A549 (cell line): Measurements from ENCODE around the gene PTPRN2. TPM values are rescaled to one million over a fixed set of nuclear protein-coding genes. Genes with fewer than 3 reads are reported as not detected.

Source experiments
- ATAC-seq, 2 experiments: fragments of 200-7000 bp in 1 of 2; fragments of >200 bp in 1 of 2; cut with Nextera tagmentation in 1 of 2; cut with Tn5 transposase in 1 of 2; 3 replicates each; pipeline versions ENCODE4 v1.8.0 to v1.9.1; 2018 to 2020; ENCODE audit warnings: mild to moderate bottlenecking in 1 of 2, moderate library complexity in 1 of 2
- CTCF ChIA-PET: fragments of 300-600 bp; sonication (Branson Sonifier 250); formaldehyde crosslinking; extraction: SDS; loops from one replicate; lab custom pipeline; 2021; ENCODE audit warnings: antibody characterized with exemption, inconsistent platforms; lab: Yijun Ruan, JAX
- POLR2A ChIA-PET: fragments of 350-600 bp; formaldehyde crosslinking; extraction: SDS; loops from one replicate; lab custom pipeline; 2021; ENCODE audit warnings: antibody characterized with exemption, inconsistent platforms; lab: Yijun Ruan, JAX
- DNase-seq, 2 experiments: peaks; one replicate each; pipeline versions ENCODE4 v3.0.0 to v3.0.0-alpha.2; 2011 to 2016; ENCODE audit warnings: low read depth in 1 of 2, low spot score in 1 of 2
- FAIRE-seq: peaks from 2 replicates; lab custom pipeline; 2011; peaks lifted over from hg19 to GRCh38; lab: Jason Lieb, UNC
- H3K27ac ChIP-seq, 2 experiments: fragments of >200 bp; sonication (Bioruptor Twin); formaldehyde crosslinking; 3 replicates each; pipeline ENCODE4 v1.5.1; 2016 to 2017
- H3K4me1 ChIP-seq: fragments of >200 bp; sonication (Bioruptor Twin); formaldehyde crosslinking; 3 replicates; pipeline ENCODE4 v1.6.1; 2016
- H3K4me2 ChIP-seq: fragments of >200 bp; sonication (Bioruptor Twin); formaldehyde crosslinking; 3 replicates; pipeline ENCODE4 v1.6.1; 2016
- H3K4me3 ChIP-seq: fragments of >200 bp; sonication (Bioruptor Twin); formaldehyde crosslinking; 3 replicates; pipeline ENCODE4 v1.5.1; 2016
- H3K9me3 ChIP-seq: fragments of >200 bp; sonication (Bioruptor Twin); formaldehyde crosslinking; 3 replicates; pipeline ENCODE4 v1.6.1; 2016
- CBX2 ChIP-seq: fragments of 200-600 bp; sonication (generic); IDR thresholded peaks from 2 replicates; pipeline ENCODE4 v1.6.1; 2016; ENCODE audit warnings: low read depth, mild to moderate bottlenecking, borderline replicate concordance
- CBX8 ChIP-seq: fragments of 200-600 bp; sonication (generic); IDR thresholded peaks from 2 replicates; pipeline ENCODE4 v1.6.1; 2016
- CHD2 ChIP-seq: fragments of 150-350 bp; IDR thresholded peaks from 2 replicates; pipeline ENCODE4 v1.6.1; 2014; ENCODE audit warnings: low read length; ENCODE audit not compliant: partially characterized antibody
- CHD4 ChIP-seq: fragments of 200-600 bp; sonication (generic); IDR thresholded peaks from 2 replicates; pipeline ENCODE4 v1.6.1; 2016; ENCODE audit warnings: antibody characterized with exemption, mild to moderate bottlenecking, borderline replicate concordance
- EHMT2 ChIP-seq: fragments of 200-600 bp; sonication (generic); IDR thresholded peaks from 2 replicates; pipeline ENCODE4 v1.6.1; 2016; ENCODE audit warnings: antibody characterized with exemption, low read depth, mild to moderate bottlenecking, moderate library complexity
- ESRRA ChIP-seq: fragments of 150-350 bp; IDR thresholded peaks from 2 replicates; pipeline ENCODE4 v1.6.1; 2014; ENCODE audit warnings: mild to moderate bottlenecking, low read length, borderline replicate concordance
- HDAC2 ChIP-seq: fragments of 200-600 bp; sonication (generic); IDR thresholded peaks from 2 replicates; pipeline ENCODE4 v1.6.1; 2016
- HEYL ChIP-seq: fragments of 250-450 bp; sonication (Bioruptor Pico); IDR thresholded peaks from 2 replicates; pipeline ENCODE4 v1.8.0; 2021; ENCODE audit warnings: mild to moderate bottlenecking, moderate library complexity
- HOXB5 ChIP-seq: fragments of 250-450 bp; sonication (Bioruptor Pico); IDR thresholded peaks from 2 replicates; pipeline ENCODE4 v1.5.0; 2020; ENCODE audit warnings: mild to moderate bottlenecking, moderate library complexity
- JUN ChIP-seq, 2 experiments: fragments of >200 bp; sonication (Bioruptor Twin); formaldehyde crosslinking; IDR thresholded peaks; 2 replicates in 1 of 2; 3 replicates in 1 of 2; pipeline ENCODE4 v1.6.1; 2016 to 2017
- MYC ChIP-seq: IDR thresholded peaks from 2 replicates; pipeline ENCODE4 v1.6.1; 2012; ENCODE audit warnings: mild to moderate bottlenecking, inconsistent platforms, low read length, improper control_type of control experiment, borderline replicate concordance
- NFE2L2 ChIP-seq: fragments of 150-350 bp; conservative IDR thresholded peaks from 2 replicates; pipeline ENCODE4 v1.6.1; 2014; ENCODE audit warnings: low read length
- NPAS2 ChIP-seq: fragments of 250-450 bp; sonication (Bioruptor Pico); IDR thresholded peaks from 2 replicates; pipeline ENCODE4 v1.8.0; 2022; ENCODE audit warnings: mild to moderate bottlenecking, moderate library complexity, borderline replicate concordance
- POLR2AphosphoS2 ChIP-seq: conservative IDR thresholded peaks from 2 replicates; pipeline ENCODE4 v1.6.1; 2012; ENCODE audit warnings: low read length, improper control_type of control experiment, inconsistent platforms
- RAD21 ChIP-seq, 2 experiments: fragments of >200 bp in 1 of 2; sonication (Bioruptor Twin) in 1 of 2; formaldehyde crosslinking in 1 of 2; IDR thresholded peaks in 1 of 2; conservative IDR thresholded peaks in 1 of 2; 2 replicates in 1 of 2; 3 replicates in 1 of 2; pipeline ENCODE4 v1.6.1; 2012 to 2018; ENCODE audit warnings: inconsistent platforms in 1 of 2
- RCOR1 ChIP-seq: fragments of 150-350 bp; IDR thresholded peaks from 2 replicates; pipeline ENCODE4 v1.6.1; 2014; ENCODE audit warnings: antibody characterized with exemption, low read length, low read depth
- RNF2 ChIP-seq: fragments of 200-600 bp; sonication (generic); IDR thresholded peaks from 2 replicates; pipeline ENCODE4 v1.6.1; 2016; ENCODE audit warnings: low read depth, mild to moderate bottlenecking, antibody characterized with exemption, moderate library complexity, borderline replicate concordance
- SMC3 ChIP-seq: fragments of >200 bp; sonication (Bioruptor Twin); formaldehyde crosslinking; IDR thresholded peaks from 3 replicates; pipeline ENCODE4 v1.6.1; 2018; ENCODE audit warnings: inconsistent platforms
- TFCP2L1 ChIP-seq: fragments of 250-450 bp; sonication (Bioruptor Pico); IDR thresholded peaks from 2 replicates; pipeline ENCODE4 v1.5.0; 2021; ENCODE audit warnings: mild to moderate bottlenecking
- ZNF302 ChIP-seq: fragments of 250-450 bp; sonication (Bioruptor Pico); IDR thresholded peaks from 2 replicates; pipeline ENCODE4 v1.9.0; 2021; ENCODE audit warnings: inconsistent platforms, mild to moderate bottlenecking, moderate library complexity
- ZSCAN20 ChIP-seq: fragments of 250-450 bp; sonication (Bioruptor Pico); IDR thresholded peaks from 2 replicates; pipeline ENCODE4 v1.8.0; 2022; ENCODE audit warnings: mild to moderate bottlenecking, moderate library complexity
- WGBS: methylation state at CpG from one replicate; pipeline ENCODE4 v1.1.6; 2017; ENCODE audit errors: missing lambda C conversion rate; 5-methylcytosine and 5-hydroxymethylcytosine counted together
- polyA plus RNA-seq, 4 experiments: library from polyadenylated mRNA; depleted of rRNA in 3 of 4; stranded (reverse); fragments of >200 nt; fragmentation: RNase III in 1 of 4; extraction: RNeasy Plus Mini Kit Qiagen cat#74134 plus additional on column Dnase treatment in 1 of 4; gene quantifications; 2 replicates in 3 of 4; 3 replicates in 1 of 4; pipeline ENCODE4 v1.2.3, GENCODE V29; 2011 to 2017
- TF ChIP-seq, protein P1 (sequence below): IDR thresholded peaks from 2 replicates; pipeline ENCODE4 v1.6.1; 2012
- TF ChIP-seq, protein P2 (sequence below): fragments of 150-350 bp; IDR thresholded peaks from 2 replicates; pipeline ENCODE4 v1.6.1; 2014; ENCODE audit warnings: low read depth, mild to moderate bottlenecking, low read length
- TF ChIP-seq, protein P3 (sequence below): fragments of 250-450 bp; sonication (Bioruptor Pico); IDR thresholded peaks from 2 replicates; pipeline ENCODE4 v1.5.0; 2021; ENCODE audit warnings: mild to moderate bottlenecking, moderate library complexity, borderline replicate concordance
- TF ChIP-seq, protein P4 (sequence below): IDR thresholded peaks from 2 replicates; pipeline ENCODE4 v1.6.1; 2012; ENCODE audit warnings: low read depth, borderline replicate concordance

PTPRN2 gene
- polyA plus RNA-seq, 2 of the 4 experiments (the other 2 are of a cell fraction), result 0.41 to 1.2 TPM

DNA sequence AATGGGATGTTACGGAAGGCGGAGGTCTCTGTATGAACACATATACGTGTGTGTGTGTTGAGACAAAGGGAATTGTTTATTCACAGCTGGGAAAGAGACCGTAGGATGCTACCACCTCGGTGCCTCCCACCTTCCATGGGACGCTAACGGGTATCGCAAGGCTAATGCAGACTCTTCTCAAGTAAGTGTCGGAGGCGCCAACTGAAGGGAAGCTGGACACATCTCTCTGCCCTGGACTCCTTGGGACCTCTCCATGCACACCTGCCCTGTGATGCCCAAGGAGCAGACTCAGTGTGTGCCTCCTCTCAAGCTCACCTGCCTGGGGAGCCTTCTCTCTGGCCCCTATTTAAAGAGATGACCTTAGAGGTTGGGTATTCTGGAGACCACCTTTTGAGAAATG is 1020.0 kb downstream of the PTPRN2 start (continued):
- no peak for TF ChIP-seq SMC3
- no peak for TF ChIP-seq ZNF302 (CRISPR knock-in tag)
- no peak for TF ChIP-seq EHMT2
- no peak for TF ChIP-seq HOXB5
- TF ChIP-seq, protein P1, sequence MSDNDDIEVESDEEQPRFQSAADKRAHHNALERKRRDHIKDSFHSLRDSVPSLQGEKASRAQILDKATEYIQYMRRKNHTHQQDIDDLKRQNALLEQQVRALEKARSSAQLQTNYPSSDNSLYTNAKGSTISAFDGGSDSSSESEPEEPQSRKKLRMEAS, result no peak
- no peak for TF ChIP-seq TFCP2L1
- no peak for TF ChIP-seq RAD21 (conservative IDR thresholded peaks at IDR 0.05 in 1 of 2, IDR thresholded peaks at IDR 0.05 in 1 of 2)

DNA sequence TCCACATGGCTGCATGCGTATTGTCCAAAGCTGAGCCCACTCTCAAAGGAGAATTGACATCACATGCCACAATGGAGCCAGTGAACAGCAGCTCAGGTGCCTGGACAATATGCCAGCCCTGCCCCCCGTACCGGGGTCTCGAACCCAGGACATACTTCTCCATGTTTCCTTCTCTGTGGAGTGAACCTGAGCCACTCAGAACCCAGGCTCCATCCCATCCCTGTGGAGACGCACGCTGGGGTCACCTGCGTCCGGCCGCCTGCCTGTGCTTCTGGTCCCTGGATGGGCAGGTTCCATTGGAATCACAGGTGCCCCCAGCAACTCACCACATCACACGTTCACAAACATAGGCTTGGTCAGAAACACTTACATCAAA is 1021.0 kb downstream of the PTPRN2 start:
- TF ChIP-seq NPAS2 (CRISPR knock-in tag) (no peak), ZNF302 (CRISPR knock-in tag) (no peak), MYC (no peak), RCOR1 (no peak), NFE2L2 (no peak), HEYL (no peak), CHD2 (no peak), JUN (IDR thresholded peaks at IDR 0.05) (no peak), HDAC2 (no peak), CBX8 (no peak), CHD4 (no peak), POLR2AphosphoS2 (no peak), ZSCAN20 (no peak), RAD21 (conservative IDR thresholded peaks at IDR 0.05 in 1 of 2, IDR thresholded peaks at IDR 0.05 in 1 of 2) (no peak), RNF2 (no peak), ESRRA (no peak), CBX2 (no peak)
- TF ChIP-seq, protein P2, sequence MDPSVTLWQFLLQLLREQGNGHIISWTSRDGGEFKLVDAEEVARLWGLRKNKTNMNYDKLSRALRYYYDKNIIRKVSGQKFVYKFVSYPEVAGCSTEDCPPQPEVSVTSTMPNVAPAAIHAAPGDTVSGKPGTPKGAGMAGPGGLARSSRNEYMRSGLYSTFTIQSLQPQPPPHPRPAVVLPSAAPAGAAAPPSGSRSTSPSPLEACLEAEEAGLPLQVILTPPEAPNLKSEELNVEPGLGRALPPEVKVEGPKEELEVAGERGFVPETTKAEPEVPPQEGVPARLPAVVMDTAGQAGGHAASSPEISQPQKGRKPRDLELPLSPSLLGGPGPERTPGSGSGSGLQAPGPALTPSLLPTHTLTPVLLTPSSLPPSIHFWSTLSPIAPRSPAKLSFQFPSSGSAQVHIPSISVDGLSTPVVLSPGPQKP, result no peak
- TF ChIP-seq, protein P3, sequence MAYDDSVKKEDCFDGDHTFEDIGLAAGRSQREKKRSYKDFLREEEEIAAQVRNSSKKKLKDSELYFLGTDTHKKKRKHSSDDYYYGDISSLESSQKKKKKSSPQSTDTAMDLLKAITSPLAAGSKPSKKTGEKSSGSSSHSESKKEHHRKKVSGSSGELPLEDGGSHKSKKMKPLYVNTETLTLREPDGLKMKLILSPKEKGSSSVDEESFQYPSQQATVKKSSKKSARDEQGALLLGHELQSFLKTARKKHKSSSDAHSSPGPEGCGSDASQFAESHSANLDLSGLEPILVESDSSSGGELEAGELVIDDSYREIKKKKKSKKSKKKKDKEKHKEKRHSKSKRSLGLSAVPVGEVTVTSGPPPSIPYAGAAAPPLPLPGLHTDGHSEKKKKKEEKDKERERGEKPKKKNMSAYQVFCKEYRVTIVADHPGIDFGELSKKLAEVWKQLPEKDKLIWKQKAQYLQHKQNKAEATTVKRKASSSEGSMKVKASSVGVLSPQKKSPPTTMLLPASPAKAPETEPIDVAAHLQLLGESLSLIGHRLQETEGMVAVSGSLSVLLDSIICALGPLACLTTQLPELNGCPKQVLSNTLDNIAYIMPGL, result no peak
- TF ChIP-seq, protein P4, sequence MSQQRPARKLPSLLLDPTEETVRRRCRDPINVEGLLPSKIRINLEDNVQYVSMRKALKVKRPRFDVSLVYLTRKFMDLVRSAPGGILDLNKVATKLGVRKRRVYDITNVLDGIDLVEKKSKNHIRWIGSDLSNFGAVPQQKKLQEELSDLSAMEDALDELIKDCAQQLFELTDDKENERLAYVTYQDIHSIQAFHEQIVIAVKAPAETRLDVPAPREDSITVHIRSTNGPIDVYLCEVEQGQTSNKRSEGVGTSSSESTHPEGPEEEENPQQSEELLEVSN, result no peak
- Histone ChIP-seq H3K9me3 (no peaks in the 10 kb centered on the region), H3K4me1 (no peaks in the 10 kb centered on the region), H3K27ac (no peak overlapping the region), H3K4me3 (no peak overlapping the region), H3K4me2 (no peak overlapping the region)
- ChIA-PET CTCF (no interaction called here), POLR2A (no interaction called here)
- no peak for FAIRE-seq
- WGBS, result 64% methylated on average over 8 of the region's 10 CpGs
- no peak for DNase-seq
- no peak for ATAC-seq
